B cell (primary cell): ENCODE measurements around the gene TRPM4. TPM values are rescaled to one million over a fixed set of nuclear protein-coding genes. Genes with fewer than 3 reads are reported as not detected.
A peak's percentile ranks its signal among the peaks of the same experiment; 100 is the strongest.

Source experiments
- ATAC-seq: fragments of 200-7000 bp; cut with Tn5 transposase; one replicate; pipeline ENCODE4 v1.10.0; 2021; ENCODE audit warnings: low read depth, mild to moderate bottlenecking, moderate number of reproducible peaks, moderate library complexity
- CTCF ChIA-PET: fragments of 350-600 bp; sonication (Branson Sonifier 250); formaldehyde crosslinking; loops from one replicate; lab custom pipeline; 2021; ENCODE audit warnings: antibody characterized with exemption, inconsistent platforms; lab: Charles Lee
- POLR2A ChIA-PET: fragments of 350-600 bp; sonication (Branson Sonifier 250); formaldehyde crosslinking; loops from one replicate; lab custom pipeline; 2021; ENCODE audit warnings: antibody characterized with exemption; lab: Charles Lee
- DNase-seq: peaks from one replicate; pipeline ENCODE4 v3.0.0; 2013
- H2AFZ ChIP-seq: 2 replicates; pipeline ENCODE4 v1.6.1; 2012; ENCODE audit warnings: mild to moderate bottlenecking, low read depth, low read length; ENCODE audit not compliant: insufficient read depth, poor library complexity, severe bottlenecking
- H3K27ac ChIP-seq, 2 donors: 1 replicate in 1 of 2; 2 replicates in 1 of 2; pipeline ENCODE4 v1.5.1; 2012 to 2013; ENCODE audit warnings: low read length in 2 of 2, mild to moderate bottlenecking in 2 of 2, moderate library complexity in 1 of 2
- H3K27me3 ChIP-seq, 4 experiments: fragments of 200-600 bp in 1 of 4; sonication (generic) in 1 of 4; replicated peaks in 1 of 4; 1 replicate in 2 of 4; 2 replicates in 2 of 4; pipeline versions ENCODE4 v1.6.1 to v1.7.0; 2013 to 2016; ENCODE audit warnings: low read length in 3 of 4, mild to moderate bottlenecking in 2 of 4, mixed read lengths in 1 of 4, moderate library complexity in 1 of 4; ENCODE audit not compliant: insufficient read depth in 4 of 4, control insufficient read depth in 3 of 4; ENCODE audit errors: control extremely low read depth in 1 of 4
- H3K36me3 ChIP-seq, 2 experiments: replicated peaks in 1 of 2; 1 replicate in 1 of 2; 2 replicates in 1 of 2; pipeline versions ENCODE4 v1.6.1 to v1.7.1; 2013; ENCODE audit warnings: low read length in 1 of 2; ENCODE audit not compliant: insufficient read depth in 2 of 2, control insufficient read depth in 1 of 2; ENCODE audit errors: control extremely low read depth in 1 of 2, extremely low read depth in 1 of 2
- H3K4me1 ChIP-seq, 2 donors: fragments of 200-600 bp in 1 of 2; sonication (generic) in 1 of 2; 1 replicate in 1 of 2; 2 replicates in 1 of 2; pipeline versions ENCODE4 v1.5.1 to v1.6.1; 2013 to 2017; ENCODE audit warnings: low read length in 2 of 2; ENCODE audit not compliant: control insufficient read depth in 2 of 2, insufficient read depth in 2 of 2
- H3K4me2 ChIP-seq: replicated peaks from 2 replicates; pipeline ENCODE3; 2012; ENCODE audit warnings: mild to moderate bottlenecking, low read depth, low read length; ENCODE audit not compliant: poor library complexity, severe bottlenecking
- H3K4me3 ChIP-seq, 5 experiments: fragments of 200-600 bp in 1 of 5; sonication (generic) in 1 of 5; 1 replicate in 3 of 5; 2 replicates in 2 of 5; pipeline versions ENCODE4 v1.5.1 to v1.7.0; 2011 to 2016; ENCODE audit warnings: low read length in 4 of 5, mild to moderate bottlenecking in 4 of 5, low read depth in 2 of 5, control low read depth in 1 of 5, moderate library complexity in 1 of 5; ENCODE audit not compliant: insufficient read depth in 1 of 5; ENCODE audit errors: control extremely low read depth in 1 of 5, extremely low read depth in 1 of 5
- H3K79me2 ChIP-seq: fragments of 200-600 bp; sonication (generic); one replicate; pipeline ENCODE4 v1.6.0; 2016; ENCODE audit warnings: low read length; ENCODE audit not compliant: control insufficient read depth, insufficient read depth
- H3K9ac ChIP-seq: fragments of 200-600 bp; sonication (generic); 2 replicates; pipeline ENCODE4 v1.6.1; 2017; ENCODE audit warnings: mild to moderate bottlenecking, low read length, moderate library complexity
- H3K9me3 ChIP-seq, 3 donors: one replicate each; pipeline versions ENCODE4 v1.6.1 to v1.7.1; 2013; ENCODE audit warnings: low read length in 2 of 3; ENCODE audit not compliant: control insufficient read depth in 2 of 3, insufficient read depth in 1 of 3; ENCODE audit errors: control extremely low read depth in 1 of 3
- H4K20me1 ChIP-seq: 2 replicates; pipeline ENCODE4 v1.6.0; 2012; ENCODE audit warnings: mild to moderate bottlenecking, low read length; ENCODE audit not compliant: insufficient read depth, control insufficient read depth, poor library complexity, severe bottlenecking
- H3K27ac Mint-ChIP-seq: one replicate; pipeline ENCODE4 v1.8.0; 2021; ENCODE audit warnings: mixed read lengths
- H3K27me3 Mint-ChIP-seq: one replicate; pipeline ENCODE4 v1.8.0; 2021; ENCODE audit warnings: mixed read lengths
- H3K4me1 Mint-ChIP-seq: one replicate; pipeline ENCODE4 v1.8.0; 2021; ENCODE audit warnings: mixed read lengths
- H3K4me3 Mint-ChIP-seq: one replicate; pipeline ENCODE4 v1.8.0; 2021; ENCODE audit warnings: mixed read lengths
- H3K9me3 Mint-ChIP-seq: one replicate; pipeline ENCODE4 v1.8.0; 2022; ENCODE audit warnings: mixed read lengths; ENCODE audit not compliant: insufficient read depth
- EZH2 ChIP-seq: IDR thresholded peaks from 2 replicates; pipeline ENCODE4 v1.6.1; 2012; ENCODE audit warnings: borderline replicate concordance, low read depth, mild to moderate bottlenecking, moderate library complexity, low read length; ENCODE audit not compliant: insufficient read depth, poor library complexity, severe bottlenecking
- WGBS: methylation state at CpG from one replicate; pipeline ENCODE4 v1.1.5; 2013; ENCODE audit warnings: missing lambda C conversion rate; ENCODE audit not compliant: insufficient coverage; 5-methylcytosine and 5-hydroxymethylcytosine counted together
- intact Hi-C: fragments of 100-400 bp; cut with micrococcal nuclease; formaldehyde crosslinking; loops from one replicate; pipeline ENCODE4 v1.10.0; 2022
- polyA plus RNA-seq: library from polyadenylated mRNA; depleted of rRNA; stranded (reverse); fragments of >200 nt; gene quantifications from 2 replicates; pipeline ENCODE4 v1.2.3, GENCODE V29; 2012
- total RNA-seq, 2 donors: library from RNA; stranded (reverse); fragments of 120-200 nt in 1 of 2; gene quantifications; 1 replicate in 1 of 2; 2 replicates in 1 of 2; pipeline versions ENCODE4 v1.2.3 to v1.2.4, GENCODE V29; 2013 to 2022
- TF ChIP-seq, protein P1 (sequence below): fragments of 200-600 bp; IDR thresholded peaks from one replicate; pipeline ENCODE4 v1.8.0; 2022; ENCODE audit warnings: antibody characterized with exemption, mild to moderate bottlenecking

Gene TRPM4
- total and polyA plus RNA-seq, 2 donors (not counting 1 experiment from before 2014, with no cell fraction given): 0.24 TPM; not detected in 1

DNA sequence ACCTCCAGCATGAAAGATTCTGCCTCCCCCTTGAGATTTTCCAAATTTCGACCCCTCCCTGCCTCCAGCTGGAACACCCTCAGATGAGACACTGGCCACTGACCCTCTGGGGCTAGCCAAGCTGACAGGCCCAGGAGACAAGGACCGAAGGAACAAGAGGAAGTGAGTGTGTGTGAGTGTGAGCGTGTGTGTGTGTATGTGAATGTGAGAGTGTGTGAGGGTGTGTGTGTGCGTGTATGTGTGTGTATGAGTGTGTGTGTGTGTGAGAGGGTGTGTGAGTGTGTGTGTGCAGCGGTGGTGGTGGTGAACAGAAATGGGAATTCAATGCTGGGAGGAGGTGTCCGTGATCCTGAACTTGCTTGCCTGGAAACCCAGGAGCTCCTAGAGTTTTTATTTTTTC lies 16.2 kb upstream of the TRPM4 start:
- H3K79me2 ChIP-seq: no peaks in the 10 kb centered on the region
- ChIA-PET CTCF (no interaction called here), POLR2A (no interaction called here)
- DNase-seq: no peak
- TF ChIP-seq, protein P1, sequence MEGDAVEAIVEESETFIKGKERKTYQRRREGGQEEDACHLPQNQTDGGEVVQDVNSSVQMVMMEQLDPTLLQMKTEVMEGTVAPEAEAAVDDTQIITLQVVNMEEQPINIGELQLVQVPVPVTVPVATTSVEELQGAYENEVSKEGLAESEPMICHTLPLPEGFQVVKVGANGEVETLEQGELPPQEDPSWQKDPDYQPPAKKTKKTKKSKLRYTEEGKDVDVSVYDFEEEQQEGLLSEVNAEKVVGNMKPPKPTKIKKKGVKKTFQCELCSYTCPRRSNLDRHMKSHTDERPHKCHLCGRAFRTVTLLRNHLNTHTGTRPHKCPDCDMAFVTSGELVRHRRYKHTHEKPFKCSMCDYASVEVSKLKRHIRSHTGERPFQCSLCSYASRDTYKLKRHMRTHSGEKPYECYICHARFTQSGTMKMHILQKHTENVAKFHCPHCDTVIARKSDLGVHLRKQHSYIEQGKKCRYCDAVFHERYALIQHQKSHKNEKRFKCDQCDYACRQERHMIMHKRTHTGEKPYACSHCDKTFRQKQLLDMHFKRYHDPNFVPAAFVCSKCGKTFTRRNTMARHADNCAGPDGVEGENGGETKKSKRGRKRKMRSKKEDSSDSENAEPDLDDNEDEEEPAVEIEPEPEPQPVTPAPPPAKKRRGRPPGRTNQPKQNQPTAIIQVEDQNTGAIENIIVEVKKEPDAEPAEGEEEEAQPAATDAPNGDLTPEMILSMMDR: no peak
- TF ChIP-seq EZH2: no peak
- H3K27me3 ChIP-seq: peaks cover 0 to 43% (median 10%) of the 10 kb centered on the region in 4 experiments
- no peaks in the 10 kb centered on the region for H3K36me3 ChIP-seq
- peaks cover 37% of the 10 kb centered on the region for H3K27me3 Mint-ChIP-seq
- peaks cover 0 to 16% (median 0%) of the 10 kb centered on the region in 3 donors for H3K9me3 ChIP-seq
- no peak overlapping the region for H2AFZ ChIP-seq
- H3K4me1 Mint-ChIP-seq: peaks cover 10% of the 10 kb centered on the region
- H3K4me1 ChIP-seq: peaks cover 15 to 17% of the 10 kb centered on the region in 2 donors
- H3K4me3 Mint-ChIP-seq: no peak overlapping the region
- ATAC-seq: no peak
- WGBS: 66% methylated on average over 4 of the region's 6 CpGs
- intact Hi-C loops: loop anchor here (10.0 kb wide), 1 partner anchor 63 kb away; no protein-coding TSS in a partner anchor
- H3K9me3 Mint-ChIP-seq: no peaks in the 10 kb centered on the region
- H3K27ac Mint-ChIP-seq: no peak overlapping the region
- H4K20me1 ChIP-seq: no peaks in the 10 kb centered on the region
- no peak overlapping the region for H3K4me3 ChIP-seq
- H3K27ac ChIP-seq: no peak overlapping the region
- H3K9ac ChIP-seq: no peak overlapping the region
- no peak overlapping the region for H3K4me2 ChIP-seq

DNA sequence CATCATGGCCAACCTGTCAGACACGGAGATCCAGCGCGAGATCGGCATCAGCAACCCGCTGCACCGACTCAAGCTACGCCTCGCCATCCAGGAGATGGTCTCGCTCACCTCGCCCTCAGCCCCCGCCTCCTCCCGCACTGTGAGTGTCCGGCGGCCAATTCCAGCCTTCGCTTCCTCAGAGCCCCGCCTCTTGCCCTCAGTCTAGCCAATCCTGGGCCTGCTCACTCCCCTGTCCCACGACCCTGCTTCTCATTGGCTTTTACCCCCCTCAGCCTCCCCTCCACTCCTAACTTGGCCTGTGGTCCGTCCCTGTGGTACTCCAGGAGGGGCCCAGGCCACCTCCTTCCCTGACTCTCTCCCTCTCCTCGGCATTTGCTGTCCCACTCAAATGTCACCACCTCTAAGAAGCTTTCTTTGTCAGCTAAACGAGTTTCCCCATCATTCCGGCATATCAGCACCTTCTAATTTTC lies 14.7 kb upstream of the TRPM4 start:
- Histone ChIP-seq H3K27me3 (peaks cover 0 to 46% (median 14%) of the 10 kb centered on the region in 4 experiments), H3K9me3 (peaks cover 0 to 16% (median 0%) of the 10 kb centered on the region in 3 donors), H3K36me3 (no peaks in the 10 kb centered on the region), H3K79me2 (no peaks in the 10 kb centered on the region), H3K4me2 (peak overlapping the region; percentile 69), H2AFZ (peak overlapping the region; percentile 75), H3K4me3 (peak overlapping the region in 4 of 5 experiments; percentile 2 to 33 (median 14)), H3K27ac (no peak overlapping the region), H4K20me1 (no peaks in the 10 kb centered on the region), H3K4me1 (peaks cover 15 to 17% of the 10 kb centered on the region in 2 donors), H3K9ac (no peak overlapping the region)
- peak; percentile 64 for DNase-seq
- ChIA-PET CTCF (interaction anchor here (0.7 to 5.2 kb wide), 3 partner anchors 46 to 84 kb away, joined by 3 to 44 read pairs (median 3); no protein-coding TSS in a partner anchor), POLR2A (interaction anchor here (0.7 kb wide), 1 partner anchor 23 kb away, joined by 3 read pairs; no protein-coding TSS in a partner anchor)
- TF ChIP-seq EZH2: no peak
- TF ChIP-seq, protein P1: no peak
- H3K9me3 Mint-ChIP-seq: no peaks in the 10 kb centered on the region
- peaks cover 38% of the 10 kb centered on the region for H3K27me3 Mint-ChIP-seq
- H3K4me3 Mint-ChIP-seq: peak overlapping the region; percentile 80
- H3K4me1 Mint-ChIP-seq: peaks cover 12% of the 10 kb centered on the region
- WGBS: 4% methylated on average over 21 of the region's 21 CpGs
- H3K27ac Mint-ChIP-seq: peak overlapping the region; percentile 32
- intact Hi-C loops: loop anchor here (10.0 kb wide), 1 partner anchor 62 kb away; no protein-coding TSS in a partner anchor
- ATAC-seq: peak; percentile 83
